ENCODE data around the gene TOR4A.

- TF ChIP-seq POLR2AphosphoS5 (IDR thresholded peaks at IDR 0.05; ENCODE audit: low read depth, low read length) (peak; percentile 26), POLR2A (IDR thresholded peaks at IDR 0.05; ENCODE audit: low read depth, low read length) (peak; percentile 76; the same call in 1 of the 2 replicates), PAX5 (IDR thresholded peaks at IDR 0.05; ENCODE audit: insufficient read depth, low read length, severe bottlenecking) (no peak), POU2F2 (IDR thresholded peaks at IDR 0.05; ENCODE audit: low read depth, low read length) (no peak), TAF1 (IDR thresholded peaks at IDR 0.05; ENCODE audit: low read depth, low read length) (no peak)
These were observed 32.8 kb upstream of the TOR4A start for GRCh38 chr9:137244486-137245449.

Measured in GM12891 (cell line).